HPDE6-E6E7 (cell line): ENCODE results near the gene APC2.

Source experiments
- DNase-seq: peaks from one replicate; pipeline ENCODE4 v3.0.0; 2011; ENCODE audit warnings: missing footprints; ENCODE audit errors: extremely low spot score

Gene APC2

GRCh38 chr19:1465191-1466016, 15.5 kb downstream of the APC2 start:
- DNase-seq: no peak

GRCh38 chr19:1466018-1466460, 16.1 kb downstream of the APC2 start:
- DNase-seq: no peak

GRCh38 chr19:1466461-1467214, 16.7 kb downstream of the APC2 start:
- DNase-seq: no peak

- no peak for DNase-seq
Measured at GRCh38 chr19:1467215-1467489, 17.2 kb downstream of the APC2 start.

- no peak for DNase-seq
Measured at GRCh38 chr19:1467490-1468273, 17.8 kb downstream of the APC2 start.

GRCh38 chr19:1468274-1468820, 18.4 kb downstream of the APC2 start:
- DNase-seq: no peak

- DNase-seq: no peak
Measured at GRCh38 chr19:1468821-1469254, 18.9 kb downstream of the APC2 start.

- no peak for DNase-seq
Measured at GRCh38 chr19:1469255-1470054, 19.5 kb downstream of the APC2 start.

GRCh38 chr19:1470055-1470304, 20.1 kb downstream of the APC2 start:
- no peak for DNase-seq

- peak; percentile 69 for DNase-seq
Measured at GRCh38 chr19:1470305-1471009, 20.5 kb downstream of the APC2 start.

- DNase-seq: no peak
Measured at GRCh38 chr19:1471010-1471514, 21.1 kb downstream of the APC2 start.

GRCh38 chr19:1471515-1472160, 21.7 kb downstream of the APC2 start:
- no peak for DNase-seq

- DNase-seq: no peak
Measured at GRCh38 chr19:1472231-1473084, 22.5 kb downstream of the APC2 start.

- DNase-seq: no peak
Measured at GRCh38 chr19:1473085-1473851, 23.3 kb downstream of the APC2 start.

- DNase-seq: no peak
Measured at GRCh38 chr19:1474011-1474764, 24.3 kb downstream of the APC2 start.

GRCh38 chr19:1474765-1475351, 24.9 kb downstream of the APC2 start:
- no peak for DNase-seq

- no peak for DNase-seq
Measured at GRCh38 chr19:1475751-1476437, 26.0 kb downstream of the APC2 start.
